Esophagus squamous epithelium (tissue), 5 donors: ENCODE results near the gene ACTL10. TPM values are rescaled to one million over a fixed set of nuclear protein-coding genes. Genes with fewer than 3 reads are reported as not detected.

Source experiments
- DNase-seq: peaks from one replicate; lab custom pipeline; 2025; lab: John Stamatoyannopoulos, UW
- H3K27ac ChIP-seq, 4 donors: fragments of 200-600 bp; sonication (generic); one replicate each; pipeline ENCODE4 v1.5.1; 2016 to 2019; ENCODE audit warnings: mild to moderate bottlenecking in 1 of 4
- H3K27me3 ChIP-seq, 4 donors: fragments of 200-600 bp; sonication (generic); 1 replicate in 3 of 4; 2 replicates in 1 of 4; pipeline versions ENCODE4 v1.5.1 to v1.6.0; 2017 to 2021; ENCODE audit warnings: antibody characterized with exemption in 1 of 4
- H3K36me3 ChIP-seq, 3 donors: fragments of 200-600 bp; sonication (generic); one replicate each; pipeline ENCODE4 v1.5.1; 2016 to 2019
- H3K4me1 ChIP-seq, 3 donors: fragments of 200-600 bp; sonication (generic); one replicate each; pipeline ENCODE4 v1.5.1; 2017 to 2019
- H3K4me3 ChIP-seq, 4 donors: fragments of 200-600 bp; sonication (generic); 1 replicate in 3 of 4; 2 replicates in 1 of 4; pipeline ENCODE4 v1.5.1; 2016 to 2019; ENCODE audit warnings: mild to moderate bottlenecking in 2 of 4, moderate library complexity in 1 of 4
- H3K9me3 ChIP-seq, 3 donors: fragments of 200-600 bp; sonication (generic); one replicate each; pipeline ENCODE4 v1.5.1; 2016 to 2019
- POLR2A ChIP-seq, 4 donors: fragments of 450-650 bp; IDR thresholded peaks; one replicate each; pipeline ENCODE4 v1.6.1; 2017; ENCODE audit warnings: antibody characterized with exemption in 4 of 4, mild to moderate bottlenecking in 4 of 4, moderate library complexity in 3 of 4
- WGBS, 2 donors: methylation state at CpG; one replicate each; pipeline ENCODE4 v1.1.5; 2018; 5-methylcytosine and 5-hydroxymethylcytosine counted together
- intact Hi-C: fragments of 100-400 bp; cut with DNase I; formaldehyde crosslinking; loops from one replicate; pipeline ENCODE4 v1.15.0; 2022
- total RNA-seq, 4 donors: library from RNA; depleted of rRNA; stranded (reverse); fragments of >200 nt; gene quantifications; one replicate each; pipeline ENCODE4 v1.1.0, GENCODE V29; 2016
- TF ChIP-seq, protein P1 (sequence below), 6 experiments: fragments of 450-650 bp in 4 of 6; fragments of 200-600 bp in 2 of 6; sonication (generic) in 2 of 6; IDR thresholded peaks; one replicate each; pipeline ENCODE4 v1.5.1; 2016 to 2019; ENCODE audit warnings: antibody characterized with exemption in 6 of 6, mild to moderate bottlenecking in 4 of 6, moderate library complexity in 4 of 6
- donor health status: DM: yes; HTN: yes; CAD: no.

Gene ACTL10
- total RNA-seq, 4 donors from 2014 or later, result 1.8 to 4.4 (median 3.5) TPM

GRCh38 chr20:33702861-33703260 is 36.1 kb downstream of the ACTL10 start:
- TF ChIP-seq, protein P1, sequence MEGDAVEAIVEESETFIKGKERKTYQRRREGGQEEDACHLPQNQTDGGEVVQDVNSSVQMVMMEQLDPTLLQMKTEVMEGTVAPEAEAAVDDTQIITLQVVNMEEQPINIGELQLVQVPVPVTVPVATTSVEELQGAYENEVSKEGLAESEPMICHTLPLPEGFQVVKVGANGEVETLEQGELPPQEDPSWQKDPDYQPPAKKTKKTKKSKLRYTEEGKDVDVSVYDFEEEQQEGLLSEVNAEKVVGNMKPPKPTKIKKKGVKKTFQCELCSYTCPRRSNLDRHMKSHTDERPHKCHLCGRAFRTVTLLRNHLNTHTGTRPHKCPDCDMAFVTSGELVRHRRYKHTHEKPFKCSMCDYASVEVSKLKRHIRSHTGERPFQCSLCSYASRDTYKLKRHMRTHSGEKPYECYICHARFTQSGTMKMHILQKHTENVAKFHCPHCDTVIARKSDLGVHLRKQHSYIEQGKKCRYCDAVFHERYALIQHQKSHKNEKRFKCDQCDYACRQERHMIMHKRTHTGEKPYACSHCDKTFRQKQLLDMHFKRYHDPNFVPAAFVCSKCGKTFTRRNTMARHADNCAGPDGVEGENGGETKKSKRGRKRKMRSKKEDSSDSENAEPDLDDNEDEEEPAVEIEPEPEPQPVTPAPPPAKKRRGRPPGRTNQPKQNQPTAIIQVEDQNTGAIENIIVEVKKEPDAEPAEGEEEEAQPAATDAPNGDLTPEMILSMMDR (IDR thresholded peaks at IDR 0.05), result no peak
- no peak for TF ChIP-seq POLR2A (IDR thresholded peaks at IDR 0.05)
- WGBS, 2 donors, result 56 to 66% methylated on average over 3 to 5 of the region's 5 CpGs
- peaks cover 0 to 6% (median 0%) of the 10 kb centered on the region in 3 donors for H3K4me1 ChIP-seq
- no peaks in the 10 kb centered on the region for H3K9me3 ChIP-seq
- H3K27ac ChIP-seq, result no peak overlapping the region
- H3K4me3 ChIP-seq, result no peak overlapping the region
- peaks cover 0 to 22% (median 0%) of the 10 kb centered on the region in 3 donors for H3K36me3 ChIP-seq
- DNase-seq, result no peak
- intact Hi-C loops, result no loop called here
- no peaks in the 10 kb centered on the region for H3K27me3 ChIP-seq

DNA sequence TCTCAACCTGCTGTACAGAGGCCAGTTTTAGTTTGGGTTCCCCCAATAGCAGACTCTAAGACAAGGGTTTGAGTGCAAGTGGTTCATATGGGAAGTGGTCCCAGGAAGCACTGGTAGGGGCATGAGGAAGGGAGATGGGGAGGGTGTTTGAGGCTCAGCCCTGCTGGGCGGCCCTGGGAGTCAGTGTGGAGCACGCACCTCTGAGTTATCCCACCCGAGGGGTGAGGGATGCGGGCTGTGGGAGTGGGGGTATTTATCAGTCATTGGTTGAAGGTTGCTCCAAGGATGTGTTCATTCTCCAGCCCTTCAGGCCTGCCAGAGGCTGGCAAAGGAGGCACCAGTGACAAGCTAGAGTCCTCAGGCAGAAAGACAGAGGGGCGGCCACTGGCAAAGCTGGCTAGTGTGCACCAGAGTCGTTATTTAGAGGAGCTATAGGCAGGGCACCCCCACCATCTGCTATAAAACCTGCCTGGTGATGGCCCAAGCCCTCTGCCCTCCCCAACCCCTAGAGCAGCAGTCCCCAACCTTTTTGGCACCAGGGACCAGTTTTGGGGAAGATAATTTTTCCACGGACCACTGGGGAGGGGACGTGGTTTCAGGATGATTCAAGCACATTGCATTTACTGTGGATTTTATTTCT is 36.9 kb downstream of the ACTL10 start:
- intact Hi-C loops, result no loop called here
- 83 to 94% methylated on average over 4 to 8 of the region's 8 CpGs for WGBS, 2 donors

DNA sequence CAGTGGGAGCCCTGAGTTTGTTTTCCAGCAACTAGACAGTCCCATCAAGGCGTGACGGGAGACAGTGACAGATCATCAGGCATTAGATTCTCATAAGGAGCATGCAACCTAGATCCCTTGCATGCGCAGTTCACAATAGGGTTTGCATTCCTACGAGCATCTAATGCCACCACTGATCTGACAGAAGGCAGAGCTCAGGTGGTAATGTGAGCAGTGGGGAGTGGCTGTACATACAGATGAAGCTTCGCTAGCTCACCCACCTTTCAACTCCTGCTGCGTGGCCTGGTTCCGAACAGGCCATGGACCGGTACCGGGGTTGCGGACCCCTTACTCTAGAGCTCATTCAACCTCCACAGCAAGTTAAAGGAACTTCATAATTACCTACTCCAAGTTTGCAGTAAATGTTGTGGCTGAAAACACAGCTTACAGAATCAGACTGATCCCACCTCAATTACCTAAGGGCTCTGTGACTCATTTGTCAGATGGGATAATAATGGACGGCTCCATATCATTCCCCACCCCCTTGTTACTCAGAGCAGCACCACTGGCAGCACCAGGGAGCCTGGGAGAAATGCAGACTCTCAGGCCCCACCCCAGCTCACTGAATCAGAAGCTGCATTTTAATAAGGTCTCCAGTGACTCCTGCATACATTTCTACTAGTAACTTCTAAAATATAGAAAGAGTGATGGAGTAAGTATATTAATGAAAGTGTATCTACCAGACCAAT is 37.6 kb downstream of the ACTL10 start:
- peaks cover 0 to 31% (median 0%) of the 10 kb centered on the region in 3 donors for H3K36me3 ChIP-seq
- no peaks in the 10 kb centered on the region for H3K9me3 ChIP-seq
- WGBS, 2 donors, result 85 to 86% methylated on average over 9 to 11 of the region's 11 CpGs
- no peak for TF ChIP-seq POLR2A (IDR thresholded peaks at IDR 0.05)
- TF ChIP-seq, protein P1 (IDR thresholded peaks at IDR 0.05), result no peak
- no peak overlapping the region for H3K4me3 ChIP-seq
- H3K27ac ChIP-seq, result no peak overlapping the region
- peaks cover 0 to 6% (median 0%) of the 10 kb centered on the region in 3 donors for H3K4me1 ChIP-seq
- no peaks in the 10 kb centered on the region for H3K27me3 ChIP-seq
- intact Hi-C loops, result no loop called here
- no peak for DNase-seq

More for the DNA sequence above, 36.9 kb downstream of the ACTL10 start:
- no peak overlapping the region for H3K4me3 ChIP-seq
- peaks cover 0 to 6% (median 0%) of the 10 kb centered on the region in 3 donors for H3K4me1 ChIP-seq
- H3K9me3 ChIP-seq, result no peaks in the 10 kb centered on the region
- H3K27me3 ChIP-seq, result no peaks in the 10 kb centered on the region
- no peak overlapping the region for H3K27ac ChIP-seq
- DNase-seq, result no peak
- peaks cover 0 to 27% (median 0%) of the 10 kb centered on the region in 3 donors for H3K36me3 ChIP-seq
- TF ChIP-seq, protein P1 (IDR thresholded peaks at IDR 0.05), result no peak
- TF ChIP-seq POLR2A (IDR thresholded peaks at IDR 0.05), result no peak

DNA sequence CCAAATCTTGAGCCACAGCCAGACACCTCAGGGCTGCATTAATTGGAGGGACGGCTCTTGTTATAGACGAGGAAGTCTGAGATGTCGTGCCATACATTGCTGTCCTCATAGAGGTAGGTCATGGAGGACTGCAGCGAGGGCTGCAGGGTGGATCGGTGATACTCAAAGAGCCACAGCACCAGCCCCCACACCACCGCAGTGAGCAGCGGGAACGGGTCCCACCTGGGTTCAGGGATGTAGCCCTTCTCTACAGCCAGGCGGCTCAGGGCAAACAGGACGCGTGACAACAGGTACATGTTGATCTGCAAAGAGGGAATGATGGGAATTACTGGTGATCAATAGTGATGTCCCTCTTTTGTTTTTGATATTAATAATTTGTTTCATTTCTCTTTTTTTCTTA is 40.9 kb downstream of the ACTL10 start:
- peaks cover 0 to 13% (median 0%) of the 10 kb centered on the region in 3 donors for H3K4me1 ChIP-seq
- DNase-seq, result no peak
- intact Hi-C loops, result no loop called here
- H3K36me3 ChIP-seq, result peaks cover 0 to 59% (median 0%) of the 10 kb centered on the region in 3 donors
- H3K4me3 ChIP-seq, result no peak overlapping the region
- no peak for TF ChIP-seq POLR2A (IDR thresholded peaks at IDR 0.05)
- TF ChIP-seq, protein P1 (IDR thresholded peaks at IDR 0.05), result no peak
- 85 to 92% methylated on average over 10 to 11 of the region's 11 CpGs for WGBS, 2 donors
- no peak overlapping the region for H3K27ac ChIP-seq
- no peaks in the 10 kb centered on the region for H3K9me3 ChIP-seq
- H3K27me3 ChIP-seq, result no peaks in the 10 kb centered on the region

DNA sequence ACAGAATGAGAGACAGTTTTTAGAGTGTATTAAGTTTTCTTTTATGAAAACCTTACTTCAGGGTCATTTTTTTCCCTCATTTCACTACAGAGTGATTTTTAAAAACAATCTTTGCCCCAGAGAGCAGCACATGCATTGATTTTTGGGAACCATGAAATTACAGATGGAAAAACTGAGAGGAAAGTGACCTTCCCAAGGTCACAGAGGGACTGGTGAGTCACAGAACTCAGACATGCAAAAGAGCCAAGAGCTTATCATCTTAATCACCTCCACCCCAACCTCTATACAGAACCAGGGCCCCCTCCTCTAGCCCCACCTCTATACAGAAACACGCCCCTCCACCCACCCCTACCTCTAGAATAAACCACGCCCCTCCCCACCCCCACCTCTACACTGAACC is 42.7 kb downstream of the ACTL10 start:
- Histone ChIP-seq H3K4me1 (peaks cover 0 to 8% (median 0%) of the 10 kb centered on the region in 3 donors), H3K27me3 (no peaks in the 10 kb centered on the region), H3K4me3 (no peak overlapping the region), H3K36me3 (peaks cover 0 to 76% (median 0%) of the 10 kb centered on the region in 3 donors), H3K27ac (no peak overlapping the region), H3K9me3 (no peaks in the 10 kb centered on the region)
- 67% methylated on average over 1 of the region's 2 CpGs; no CpG with 5 or more reads in 1 of the 2 donors for WGBS, 2 donors
- intact Hi-C loops, result no loop called here
- DNase-seq, result no peak
- TF ChIP-seq, protein P1 (IDR thresholded peaks at IDR 0.05), result no peak
- TF ChIP-seq POLR2A (IDR thresholded peaks at IDR 0.05), result no peak
